NCI-H69 (cell line): Measurements from ENCODE around the gene RET.

Experiments
- DNase-seq: peaks from one replicate; lab custom pipeline; 2025; lab: John Stamatoyannopoulos, UW

The RET gene

DNA sequence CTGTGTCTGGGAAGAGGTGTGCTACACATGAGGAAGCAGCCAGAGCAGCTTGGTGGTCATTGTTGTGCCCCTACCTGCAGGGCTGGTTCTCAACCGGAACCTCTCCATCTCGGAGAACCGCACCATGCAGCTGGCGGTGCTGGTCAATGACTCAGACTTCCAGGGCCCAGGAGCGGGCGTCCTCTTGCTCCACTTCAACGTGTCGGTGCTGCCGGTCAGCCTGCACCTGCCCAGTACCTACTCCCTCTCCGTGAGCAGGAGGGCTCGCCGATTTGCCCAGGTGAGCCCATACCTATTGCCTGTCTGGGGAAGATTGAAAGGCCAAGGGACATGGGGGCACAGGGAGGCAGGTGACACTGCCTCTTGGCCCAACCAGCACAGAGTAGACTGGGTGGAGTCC is 32.1 kb downstream of the RET start:
- DNase-seq = no peak

DNA sequence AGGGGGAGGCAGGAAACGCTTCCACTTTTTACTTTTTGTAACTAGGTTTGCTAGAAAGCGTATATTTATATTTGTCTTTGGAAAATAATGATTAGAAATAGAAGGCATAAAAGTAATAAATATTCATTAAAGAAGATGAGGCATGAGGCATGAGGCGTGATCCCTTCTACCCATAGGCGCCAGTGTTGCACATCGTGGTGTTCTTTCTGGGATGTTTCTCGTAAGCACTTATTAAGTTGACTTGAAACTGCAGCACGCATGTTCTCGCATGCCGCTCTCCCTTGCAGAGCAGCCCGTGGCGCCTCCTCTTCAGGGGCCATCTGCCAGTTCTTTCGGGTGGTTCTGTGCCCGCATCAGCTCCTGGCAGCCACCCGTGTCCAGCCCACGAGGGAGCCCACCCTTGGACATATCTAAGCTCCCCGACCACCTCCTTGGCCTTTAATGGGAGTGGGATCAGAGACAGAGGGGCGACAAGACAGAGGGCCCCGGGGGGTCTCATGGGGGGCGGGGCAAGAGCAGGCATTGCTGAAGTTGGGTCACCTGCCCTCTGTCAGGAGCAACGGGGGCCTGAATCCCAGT is 32.9 kb downstream of the RET start:
- DNase-seq = no peak

DNA sequence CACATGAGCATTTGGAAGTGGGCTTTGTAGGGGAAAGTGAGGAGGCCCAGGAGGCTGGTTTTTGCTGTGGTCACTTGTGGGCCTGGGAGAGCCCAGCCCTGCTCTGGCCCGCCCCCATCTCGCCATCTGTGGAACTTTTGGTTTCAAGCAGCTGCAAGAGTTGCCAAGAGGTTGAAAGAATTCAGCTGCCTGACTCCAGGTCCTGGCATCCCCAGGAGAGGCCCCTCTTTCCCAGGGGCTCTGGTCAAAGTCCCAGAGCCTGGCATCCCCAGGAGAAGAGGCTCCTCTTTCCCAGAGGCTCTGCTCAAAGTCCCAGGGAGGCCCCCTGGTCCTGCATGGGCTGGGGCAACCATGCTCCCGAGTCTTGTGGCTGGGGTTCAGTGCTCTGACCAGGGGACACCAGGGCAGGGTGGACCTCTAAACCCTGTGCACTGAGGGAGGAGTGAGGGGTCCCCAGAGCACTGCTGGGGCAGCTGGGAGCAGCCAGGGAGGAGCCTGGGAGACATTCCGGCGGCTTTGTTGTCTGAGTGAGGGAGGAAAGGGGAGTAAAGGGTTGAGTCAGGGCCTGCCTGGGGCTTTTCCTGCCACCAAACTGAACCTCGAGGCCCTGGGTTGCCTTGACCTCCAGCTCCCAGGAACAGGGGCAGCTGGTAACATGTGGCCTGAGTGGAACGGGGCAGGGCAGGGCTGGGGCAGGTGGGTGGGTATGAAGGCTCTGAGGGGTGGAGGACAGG is 33.6 kb downstream of the RET start:
- no peak for DNase-seq

DNA sequence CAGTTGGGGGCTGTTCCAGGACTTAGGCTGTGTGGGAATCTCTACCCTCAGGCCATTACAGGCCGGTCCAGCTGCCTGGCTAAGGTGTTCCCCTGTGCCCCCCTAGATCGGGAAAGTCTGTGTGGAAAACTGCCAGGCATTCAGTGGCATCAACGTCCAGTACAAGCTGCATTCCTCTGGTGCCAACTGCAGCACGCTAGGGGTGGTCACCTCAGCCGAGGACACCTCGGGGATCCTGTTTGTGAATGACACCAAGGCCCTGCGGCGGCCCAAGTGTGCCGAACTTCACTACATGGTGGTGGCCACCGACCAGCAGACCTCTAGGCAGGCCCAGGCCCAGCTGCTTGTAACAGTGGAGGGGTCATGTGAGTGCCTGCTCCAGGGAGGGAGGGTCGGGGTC is 34.2 kb downstream of the RET start:
- no peak for DNase-seq

DNA sequence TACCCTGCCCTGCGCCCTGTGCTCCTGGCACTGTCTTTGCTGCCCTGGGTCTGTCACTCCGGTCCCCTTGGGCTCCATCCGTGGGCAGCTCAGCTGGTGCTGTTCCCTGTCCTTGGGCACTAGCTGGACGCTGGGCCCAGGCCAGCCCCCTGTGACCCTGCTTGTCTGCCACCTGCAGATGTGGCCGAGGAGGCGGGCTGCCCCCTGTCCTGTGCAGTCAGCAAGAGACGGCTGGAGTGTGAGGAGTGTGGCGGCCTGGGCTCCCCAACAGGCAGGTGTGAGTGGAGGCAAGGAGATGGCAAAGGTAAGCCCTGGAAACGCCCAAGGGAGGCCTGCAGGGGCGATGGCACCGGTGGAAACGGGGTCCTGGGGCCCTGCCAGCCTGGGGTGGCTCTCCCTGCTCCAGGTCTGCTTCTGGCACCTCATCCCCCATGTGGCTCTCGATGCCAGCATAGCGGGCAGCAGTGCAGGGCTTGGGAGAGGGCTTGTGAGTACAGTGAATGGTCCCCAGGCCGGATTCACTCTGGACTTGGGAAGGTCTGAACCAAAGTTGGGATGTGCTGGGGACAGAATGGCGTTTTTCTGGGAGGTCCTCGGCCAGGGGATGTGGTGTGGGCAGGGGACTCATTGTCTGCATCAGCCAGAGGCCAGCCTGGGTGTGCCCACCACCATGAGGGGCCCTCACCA is 35.2 kb downstream of the RET start:
- DNase-seq = no peak

DNA sequence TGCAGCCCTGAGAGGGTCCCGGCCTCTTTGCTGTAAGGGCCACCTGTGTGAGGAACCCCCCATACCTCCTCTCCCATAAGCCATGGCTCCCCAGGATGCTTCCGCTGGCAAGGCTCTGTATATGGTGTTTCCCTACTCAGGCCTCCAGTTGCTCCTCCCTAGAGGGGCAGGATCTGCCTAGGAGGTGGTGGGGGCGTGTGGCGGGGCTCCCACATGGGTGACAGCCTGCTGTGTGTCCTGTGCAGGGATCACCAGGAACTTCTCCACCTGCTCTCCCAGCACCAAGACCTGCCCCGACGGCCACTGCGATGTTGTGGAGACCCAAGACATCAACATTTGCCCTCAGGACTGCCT is 35.7 kb downstream of the RET start:
- no peak for DNase-seq

DNA sequence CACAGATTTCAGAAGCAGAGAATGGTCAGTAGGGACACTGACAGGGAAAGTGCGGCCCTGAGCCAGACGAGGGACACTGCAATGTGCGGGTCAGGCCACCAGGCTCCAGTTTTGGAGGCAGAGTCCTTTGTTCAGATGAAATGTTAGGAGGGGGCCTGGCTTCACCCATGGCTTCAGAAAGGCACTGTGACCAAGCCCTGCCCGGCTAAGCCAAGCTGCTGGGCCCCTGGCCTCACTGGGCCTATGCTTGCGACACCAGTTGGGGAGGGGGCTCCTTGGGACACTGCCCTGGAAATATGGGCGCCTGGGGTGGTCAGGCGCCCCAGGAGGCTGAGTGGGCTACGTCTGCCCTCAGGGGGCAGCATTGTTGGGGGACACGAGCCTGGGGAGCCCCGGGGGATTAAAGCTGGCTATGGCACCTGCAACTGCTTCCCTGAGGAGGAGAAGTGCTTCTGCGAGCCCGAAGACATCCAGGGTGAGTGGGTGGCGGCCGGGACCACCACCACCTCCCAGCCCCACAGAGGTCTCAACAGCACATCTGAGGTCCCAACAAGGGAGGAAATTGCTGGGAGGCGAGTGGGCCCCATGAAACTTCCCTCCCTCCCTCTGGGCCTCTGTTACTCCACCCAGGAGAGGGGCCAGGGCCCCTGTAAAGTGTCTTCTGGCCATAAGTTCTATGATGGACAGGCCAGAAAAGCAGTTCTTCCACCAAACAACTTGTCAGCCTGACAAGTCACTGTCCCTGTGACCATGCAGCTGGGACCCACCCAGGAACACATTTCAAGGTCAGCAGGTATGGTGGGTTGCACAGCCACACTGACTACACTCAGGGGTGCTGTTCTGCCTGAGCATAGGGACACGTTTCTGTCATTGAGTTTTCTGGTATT is 36.6 kb downstream of the RET start:
- DNase-seq = no peak

DNA sequence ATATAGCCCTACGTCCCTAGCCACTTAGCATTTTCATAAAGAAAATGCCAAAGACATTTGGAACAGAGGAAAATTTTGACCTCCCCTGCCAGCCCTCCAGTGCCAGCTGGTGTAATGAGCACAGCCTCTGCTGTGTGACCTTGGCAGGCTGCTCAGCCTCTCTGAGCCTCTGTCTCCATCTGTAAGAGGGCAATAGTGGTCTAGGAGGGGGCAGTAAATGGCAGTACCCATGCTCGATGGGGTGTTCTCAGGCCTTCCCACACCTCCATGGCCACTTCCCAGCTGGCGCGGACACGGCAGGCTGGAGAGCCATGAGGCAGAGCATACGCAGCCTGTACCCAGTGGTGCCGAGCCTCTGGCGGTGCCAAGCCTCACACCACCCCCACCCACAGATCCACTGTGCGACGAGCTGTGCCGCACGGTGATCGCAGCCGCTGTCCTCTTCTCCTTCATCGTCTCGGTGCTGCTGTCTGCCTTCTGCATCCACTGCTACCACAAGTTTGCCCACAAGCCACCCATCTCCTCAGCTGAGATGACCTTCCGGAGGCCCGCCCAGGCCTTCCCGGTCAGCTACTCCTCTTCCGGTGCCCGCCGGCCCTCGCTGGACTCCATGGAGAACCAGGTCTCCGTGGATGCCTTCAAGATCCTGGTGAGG is 37.3 kb downstream of the RET start:
- no peak for DNase-seq

DNA sequence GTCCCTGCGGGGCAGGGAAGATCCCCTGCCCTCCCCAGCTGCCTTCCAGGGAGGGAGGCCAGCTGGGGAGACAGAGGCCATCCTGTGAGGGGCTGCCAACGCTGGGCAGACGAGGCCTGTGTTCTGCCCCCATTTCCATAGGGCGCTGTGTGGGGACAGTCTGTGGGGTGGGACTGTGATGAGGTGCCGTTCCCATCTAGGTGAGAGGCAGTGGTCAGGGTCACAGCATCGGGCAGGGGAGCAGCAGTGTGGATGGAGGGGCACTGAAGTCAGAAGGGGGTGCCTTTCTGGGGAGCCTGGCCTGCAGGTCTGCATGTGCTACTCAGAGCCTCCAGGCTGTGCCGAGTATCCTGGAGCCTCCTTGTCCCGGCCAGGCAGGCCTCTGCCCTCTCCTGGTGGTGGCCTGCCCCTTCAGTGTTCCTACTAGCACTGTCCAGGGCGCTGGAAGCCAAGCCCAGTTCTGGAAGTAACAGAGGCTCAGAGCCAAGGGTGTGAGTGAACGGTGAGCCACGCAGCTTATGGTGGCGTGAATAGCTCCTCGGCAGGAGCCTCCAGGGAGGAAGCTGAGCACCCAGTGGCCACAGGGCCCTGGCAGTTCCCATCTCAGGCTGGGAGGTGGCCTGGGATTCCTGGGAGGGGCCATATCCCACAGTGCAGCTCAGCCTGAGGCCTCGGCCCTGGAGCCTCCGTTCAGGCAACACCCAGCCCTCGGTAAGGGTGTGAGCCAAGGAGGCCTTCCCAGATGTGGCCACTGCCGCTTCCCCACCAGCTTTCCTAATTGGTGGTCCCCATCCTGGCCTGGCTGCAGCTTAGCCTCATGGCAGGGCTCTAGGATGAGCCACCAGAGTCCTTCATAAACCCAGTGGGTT is 38.1 kb downstream of the RET start:
- no peak for DNase-seq

DNA sequence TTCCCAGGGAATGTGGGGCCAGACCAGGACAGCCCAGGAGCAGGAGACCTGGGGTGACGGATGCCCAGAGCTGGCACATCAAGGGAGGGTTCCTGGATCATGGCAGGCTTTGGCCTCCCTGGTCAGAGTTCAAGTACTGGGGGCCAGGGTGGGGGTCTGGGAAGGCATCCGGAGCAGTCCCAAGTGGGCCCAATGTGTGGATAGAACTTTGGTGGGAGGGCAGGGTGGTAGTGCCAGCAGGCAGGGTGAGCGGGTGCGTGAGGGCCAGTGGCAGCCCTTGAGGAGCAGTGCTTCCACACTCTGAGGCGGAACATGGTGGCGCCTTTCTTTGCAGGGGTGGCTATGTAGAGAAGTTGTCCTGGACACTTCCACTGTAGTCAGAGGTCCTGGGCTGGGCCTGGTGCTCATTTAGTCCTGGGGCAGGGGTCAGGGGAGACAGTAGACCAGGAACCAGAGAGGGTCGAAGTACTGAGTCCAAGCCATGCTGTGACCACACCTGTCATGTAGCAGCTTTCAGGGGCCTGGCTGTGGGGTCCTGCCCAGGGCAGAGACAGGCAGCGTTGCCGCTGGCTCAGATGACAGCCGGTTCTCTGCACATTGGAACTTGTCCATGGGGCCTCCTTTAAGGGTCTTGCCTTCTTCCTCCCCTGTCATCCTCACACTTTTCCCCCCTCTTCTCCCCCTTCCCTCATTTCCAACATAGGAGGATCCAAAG is 39.2 kb downstream of the RET start:
- DNase-seq = no peak

DNA sequence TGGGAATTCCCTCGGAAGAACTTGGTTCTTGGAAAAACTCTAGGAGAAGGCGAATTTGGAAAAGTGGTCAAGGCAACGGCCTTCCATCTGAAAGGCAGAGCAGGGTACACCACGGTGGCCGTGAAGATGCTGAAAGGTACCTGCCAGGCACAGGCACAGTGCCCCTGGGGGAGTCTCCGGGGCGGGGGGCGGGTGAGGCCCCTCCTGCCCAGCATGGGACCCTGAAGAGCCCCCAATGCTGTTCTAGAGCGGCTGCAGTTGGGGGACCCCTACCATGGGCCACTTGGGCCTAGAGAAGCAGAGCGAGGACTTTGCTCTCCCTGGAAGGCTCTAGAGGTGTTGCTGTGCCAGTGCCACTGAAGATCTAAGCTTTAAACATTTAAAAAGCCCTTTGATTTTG is 39.7 kb downstream of the RET start:
- DNase-seq = no peak

DNA sequence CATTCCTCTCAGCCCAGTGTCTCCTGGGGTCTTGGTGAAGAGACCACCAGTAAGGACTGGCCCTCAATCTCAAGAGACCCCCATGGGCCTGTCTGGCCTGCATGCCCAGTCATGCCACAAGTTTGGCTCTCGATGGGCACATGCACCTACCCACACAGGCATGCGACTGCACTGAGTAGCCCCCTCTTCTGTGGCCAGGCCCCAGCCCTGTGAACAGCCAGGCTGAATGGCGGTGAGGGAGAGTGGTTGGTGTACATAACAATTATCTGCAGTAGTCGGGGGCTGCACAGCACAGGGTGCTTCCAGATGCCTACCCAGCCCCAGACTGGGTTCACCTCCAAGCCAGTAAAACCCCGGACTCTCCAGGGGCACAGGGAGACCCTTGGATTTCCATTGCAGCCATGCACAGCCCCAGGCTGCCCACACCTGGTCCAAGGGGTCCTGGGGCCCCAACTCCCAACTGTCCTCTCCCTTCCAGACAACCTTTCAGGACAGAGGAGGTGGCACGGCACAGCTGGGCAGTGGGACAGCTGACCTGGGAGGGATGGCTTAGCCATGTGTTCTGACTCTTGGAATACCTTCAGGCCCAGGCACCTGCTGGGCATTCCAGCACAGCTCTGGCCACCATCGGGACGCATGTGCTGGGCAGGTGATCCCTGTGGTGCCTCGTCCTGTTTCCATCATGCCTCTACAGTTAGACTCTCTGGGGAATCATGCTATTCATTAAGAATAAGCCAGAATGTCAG is 40.3 kb downstream of the RET start:
- no peak for DNase-seq

DNA sequence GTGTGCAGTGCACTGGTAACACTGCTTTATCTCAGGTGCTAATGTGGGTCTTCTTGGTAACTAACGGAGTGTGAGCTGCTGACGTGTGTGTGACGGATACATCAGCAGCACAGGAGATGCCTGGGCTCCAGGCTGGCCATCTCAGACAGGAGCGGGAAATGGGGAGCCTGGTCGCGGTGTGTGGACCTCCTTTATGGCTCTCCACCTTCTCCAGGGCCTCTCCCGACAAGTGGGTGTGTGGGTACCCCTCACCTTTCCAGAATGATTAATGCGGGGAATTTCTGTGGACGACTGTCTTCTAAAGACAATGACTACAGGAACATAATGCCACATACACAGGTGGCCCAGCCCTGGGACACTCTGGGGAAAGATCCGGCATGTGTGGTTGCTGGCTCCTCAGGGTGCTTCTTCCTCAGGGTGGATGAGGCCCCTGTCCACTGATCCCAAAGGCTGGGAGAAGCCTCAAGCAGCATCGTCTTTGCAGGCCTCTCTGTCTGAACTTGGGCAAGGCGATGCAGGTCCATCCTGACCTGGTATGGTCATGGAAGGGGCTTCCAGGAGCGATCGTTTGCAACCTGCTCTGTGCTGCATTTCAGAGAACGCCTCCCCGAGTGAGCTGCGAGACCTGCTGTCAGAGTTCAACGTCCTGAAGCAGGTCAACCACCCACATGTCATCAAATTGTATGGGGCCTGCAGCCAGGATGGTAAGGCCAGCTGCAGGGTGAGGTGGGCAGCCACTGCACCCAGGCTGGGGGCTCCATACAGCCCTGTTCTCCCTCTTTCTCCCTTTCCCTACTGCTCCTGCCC is 41.1 kb downstream of the RET start:
- no peak for DNase-seq

DNA sequence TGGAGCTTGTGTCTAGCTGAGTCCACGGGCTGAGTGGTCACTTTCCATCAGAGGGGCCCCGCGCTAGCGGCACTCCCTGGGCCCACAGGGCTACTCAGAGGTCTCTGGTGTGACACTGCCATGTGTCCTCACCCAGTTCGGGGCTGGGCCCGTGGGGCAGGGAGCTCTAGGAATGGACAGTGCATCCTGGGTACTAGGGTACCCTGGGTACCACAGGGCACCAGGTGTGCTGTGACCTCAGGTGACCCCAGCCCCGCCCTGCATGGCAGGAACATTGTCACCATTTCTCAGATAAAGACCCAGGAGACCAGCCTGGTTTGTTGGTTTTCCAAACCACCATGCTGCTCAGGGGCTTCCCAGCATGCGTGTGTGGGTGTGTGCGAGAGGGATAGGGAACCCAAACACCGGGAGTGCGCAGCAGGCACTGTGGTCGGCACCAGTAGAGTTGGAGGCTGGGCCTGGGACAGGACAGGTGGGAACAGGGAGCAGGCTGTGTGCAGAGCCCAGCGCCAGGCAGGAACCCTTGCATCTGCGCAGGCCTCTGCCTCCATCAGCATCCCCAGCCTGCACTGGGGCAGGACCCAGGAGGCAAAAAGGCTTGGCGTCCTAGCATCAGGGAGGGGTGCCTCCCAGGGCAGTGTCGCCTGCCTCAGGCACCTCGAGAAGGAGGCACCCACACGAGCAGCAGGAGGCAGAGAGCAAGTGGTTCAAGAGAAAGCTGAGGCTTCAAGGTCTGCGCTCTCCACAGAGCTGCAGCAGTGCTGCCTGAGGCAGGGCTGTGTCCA is 42.0 kb downstream of the RET start:
- DNase-seq = no peak

DNA sequence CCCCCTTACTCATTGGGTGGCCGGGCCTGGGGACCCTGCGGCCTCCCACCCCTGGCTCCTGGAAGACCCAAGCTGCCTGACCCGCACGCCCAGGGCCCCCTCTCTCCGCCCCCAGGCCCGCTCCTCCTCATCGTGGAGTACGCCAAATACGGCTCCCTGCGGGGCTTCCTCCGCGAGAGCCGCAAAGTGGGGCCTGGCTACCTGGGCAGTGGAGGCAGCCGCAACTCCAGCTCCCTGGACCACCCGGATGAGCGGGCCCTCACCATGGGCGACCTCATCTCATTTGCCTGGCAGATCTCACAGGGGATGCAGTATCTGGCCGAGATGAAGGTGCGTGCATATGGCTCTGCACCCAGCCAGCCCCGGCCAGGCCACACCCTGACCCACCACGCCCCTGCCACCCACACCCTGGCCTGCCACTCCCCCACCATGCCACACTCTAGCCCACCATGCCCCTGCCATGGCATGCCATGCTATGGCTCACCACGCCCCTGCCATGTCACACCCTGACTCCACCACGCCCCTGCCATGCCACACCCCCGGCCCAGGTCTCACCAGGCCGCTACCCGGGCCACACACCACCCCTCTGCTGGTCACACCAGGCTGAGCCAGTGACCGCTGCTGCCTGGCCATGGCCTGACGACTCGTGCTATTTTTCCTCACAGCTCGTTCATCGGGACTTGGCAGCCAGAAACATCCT is 42.7 kb downstream of the RET start:
- no peak for DNase-seq

DNA sequence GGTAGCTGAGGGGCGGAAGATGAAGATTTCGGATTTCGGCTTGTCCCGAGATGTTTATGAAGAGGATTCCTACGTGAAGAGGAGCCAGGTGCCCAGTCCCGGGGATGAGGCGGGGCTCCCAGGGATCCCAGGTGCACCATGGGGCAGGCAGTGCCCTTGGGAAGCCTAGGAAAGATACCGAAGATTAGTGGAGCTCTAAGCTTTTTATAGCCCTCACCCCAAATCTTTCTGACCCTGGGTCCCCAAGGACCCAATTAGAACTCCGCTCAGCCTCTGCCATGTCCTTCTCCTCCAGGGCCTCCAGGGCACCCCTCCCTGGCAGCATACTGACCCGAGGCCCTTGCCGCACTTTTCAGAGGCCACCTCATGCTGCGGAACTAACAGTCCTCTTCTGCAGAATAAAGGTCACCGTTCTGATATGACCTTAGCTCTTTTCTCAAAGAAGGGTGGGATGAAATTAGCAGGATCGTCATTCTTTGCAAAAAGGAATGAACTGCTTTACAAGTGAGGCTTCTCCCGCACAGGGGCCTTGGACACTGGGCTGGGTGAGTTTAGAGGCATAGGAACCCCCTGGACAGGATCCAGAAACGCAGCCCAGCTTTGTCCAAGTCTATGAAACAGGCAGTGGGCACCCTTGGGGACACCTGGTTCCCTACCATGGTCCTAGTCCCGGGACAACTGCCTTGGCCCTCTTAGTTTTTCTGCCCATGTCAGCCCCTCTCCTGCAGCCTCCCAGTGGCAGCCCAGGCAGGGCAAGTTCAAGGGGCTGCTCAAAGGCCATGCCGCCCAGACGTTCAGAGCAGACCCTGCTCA is 43.5 kb downstream of the RET start:
- DNase-seq = no peak

DNA sequence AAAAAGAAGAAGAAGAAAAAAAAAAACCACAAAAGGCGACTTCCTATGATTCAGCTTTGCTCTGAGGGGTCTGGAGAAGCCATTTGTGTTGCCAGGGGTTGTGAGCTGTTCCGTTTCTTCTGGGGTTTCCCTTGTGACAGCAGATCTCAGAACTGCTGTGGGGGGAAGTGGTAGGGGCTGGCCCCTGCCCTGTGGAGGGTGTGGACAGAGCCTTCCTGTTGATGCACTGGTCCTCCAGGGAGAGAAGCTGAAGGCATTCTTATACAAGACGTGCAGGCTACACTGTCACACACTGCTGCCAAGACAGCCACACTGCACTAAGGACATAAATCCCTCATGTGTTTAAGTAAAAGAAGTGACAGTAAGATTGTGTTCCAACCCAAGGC is 44.1 kb downstream of the RET start:
- DNase-seq = no peak
